GM06990 (cell line): Measurements from ENCODE around the gene FMN2.
"Not testable (repeated sequence)": the region's sequence is repeated elsewhere in the genome, so short reads cannot be mapped to it uniquely, and the experiment has no call there.

Experiments
- DNase-seq: peaks from one replicate; pipeline ENCODE4 v3.0.0-alpha.2; 2011; ENCODE audit not compliant: insufficient read length; ENCODE audit errors: extremely low read depth
- H3K27me3 ChIP-seq: replicated peaks from 2 replicates; pipeline ENCODE4 v1.6.0; 2011; ENCODE audit warnings: low read length; ENCODE audit not compliant: control insufficient read depth, insufficient read depth
- H3K36me3 ChIP-seq: 2 replicates; pipeline ENCODE4 v1.5.1; 2011; ENCODE audit warnings: low read length; ENCODE audit not compliant: control insufficient read depth, insufficient read depth
- H3K4me3 ChIP-seq: replicated peaks from 2 replicates; pipeline ENCODE4 v1.5.1; 2011; ENCODE audit warnings: low read depth, mild to moderate bottlenecking, control low read depth, low read length
- CTCF ChIP-seq: IDR thresholded peaks from 2 replicates; pipeline ENCODE4 v1.5.1; 2011; ENCODE audit warnings: low read length, control low read depth, mild to moderate bottlenecking, inconsistent platforms; ENCODE audit not compliant: insufficient read depth, poor library complexity, severe bottlenecking

The FMN2 gene

DNA sequence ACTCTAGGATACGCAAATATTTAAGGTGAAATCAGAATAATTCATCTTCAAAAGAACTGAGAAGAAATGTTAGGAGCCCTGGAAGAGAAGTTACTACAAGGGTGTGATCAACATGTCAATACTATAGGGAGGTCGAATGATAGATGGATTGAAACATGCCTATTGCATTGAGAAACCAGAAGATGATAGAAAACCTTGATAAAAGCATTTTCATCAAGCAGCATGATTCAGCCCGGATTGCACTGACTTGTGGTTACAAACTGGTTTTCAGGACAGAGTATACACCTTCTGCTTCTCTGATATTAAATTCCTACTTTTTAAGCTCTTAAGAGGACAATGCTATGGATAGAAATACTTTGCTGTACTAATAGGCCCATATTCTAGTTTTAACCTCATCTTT lies 164.2 kb downstream of the FMN2 start:
- no peak for TF ChIP-seq CTCF
- Histone ChIP-seq H3K27me3 (no peaks in the 10 kb centered on the region), H3K36me3 (no peaks in the 10 kb centered on the region), H3K4me3 (no peak overlapping the region)
- DNase-seq: no peak

- H3K36me3 ChIP-seq: no peaks in the 10 kb centered on the region
Measured at GRCh38 chr1:240256836-240257503, 165.3 kb downstream of the FMN2 start.

DNA sequence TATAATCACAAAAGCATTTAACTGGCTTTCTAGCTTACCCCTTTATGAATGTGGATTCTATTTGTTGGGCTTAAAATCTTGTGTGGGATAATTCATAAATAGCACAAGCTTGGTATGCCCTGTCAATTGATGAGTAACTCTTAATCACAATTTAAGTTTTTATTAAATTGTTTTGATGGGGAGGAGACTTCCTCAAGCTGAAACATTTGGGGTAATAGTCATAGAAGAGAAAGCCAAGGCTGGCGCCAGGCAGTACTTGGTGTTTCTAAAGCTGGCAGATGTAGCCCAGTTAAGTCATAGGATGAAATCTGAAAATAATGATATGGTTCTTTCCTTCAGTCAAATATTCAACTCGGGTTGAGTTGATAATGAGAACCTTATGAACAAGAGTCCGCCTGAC lies 167.2 kb downstream of the FMN2 start:
- no peak for TF ChIP-seq CTCF
- Histone ChIP-seq H3K4me3 (no peak overlapping the region), H3K27me3 (no peaks in the 10 kb centered on the region), H3K36me3 (no peaks in the 10 kb centered on the region)
- no peak for DNase-seq

More at GRCh38 chr1:240256836-240257503, 165.3 kb downstream of the FMN2 start:
- no peak overlapping the region for H3K4me3 ChIP-seq
- TF ChIP-seq CTCF: no peak
- DNase-seq: no peak
- no peaks in the 10 kb centered on the region for H3K27me3 ChIP-seq

GRCh38 chr1:240264494-240264893 lies 172.8 kb downstream of the FMN2 start:
- not testable (repeated sequence) for H3K36me3 ChIP-seq, H3K27me3 ChIP-seq, DNase-seq, H3K4me3 ChIP-seq

- H3K36me3 ChIP-seq: no peaks in the 10 kb centered on the region
- no peaks in the 10 kb centered on the region for H3K27me3 ChIP-seq
- TF ChIP-seq CTCF: no peak
- H3K4me3 ChIP-seq: no peak overlapping the region
- no peak for DNase-seq
Measured at GRCh38 chr1:240271081-240271480, 179.4 kb downstream of the FMN2 start.

- Histone ChIP-seq H3K36me3 (no peaks in the 10 kb centered on the region), H3K4me3 (no peak overlapping the region), H3K27me3 (no peaks in the 10 kb centered on the region)
- TF ChIP-seq CTCF: no peak
- no peak for DNase-seq
Measured at GRCh38 chr1:240274569-240274968, 182.9 kb downstream of the FMN2 start.

DNA sequence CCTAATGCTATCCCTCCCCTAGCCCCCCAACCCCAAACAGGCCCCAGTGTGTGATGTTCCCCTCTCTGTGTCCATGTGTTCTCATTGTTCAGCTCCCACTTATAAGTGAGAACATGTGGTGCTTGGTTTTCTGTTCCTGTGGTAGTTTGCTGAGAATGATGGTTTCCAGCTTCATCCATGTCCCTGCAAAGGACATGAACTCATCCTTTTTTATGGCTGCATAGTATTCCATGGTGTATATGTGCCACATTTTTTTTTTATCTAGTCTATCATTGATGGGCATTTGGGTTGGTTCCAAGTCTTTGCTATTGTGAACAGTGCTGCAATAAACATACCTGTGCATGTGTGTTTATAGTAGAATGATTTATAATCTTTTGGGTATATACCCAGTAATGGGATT lies 183.5 kb downstream of the FMN2 start:
- H3K36me3 ChIP-seq, DNase-seq, H3K27me3 ChIP-seq, H3K4me3 ChIP-seq: not testable (repeated sequence)
